GM19099 (cell line): ENCODE measurements around the gene C9orf78.

Source experiments
- POLR2A ChIP-seq: IDR thresholded peaks from 3 replicates; pipeline ENCODE4 v1.6.1; 2011; ENCODE audit warnings: low read depth; ENCODE audit not compliant: insufficient read length; ENCODE audit errors: extremely low read depth

C9orf78 gene

DNA sequence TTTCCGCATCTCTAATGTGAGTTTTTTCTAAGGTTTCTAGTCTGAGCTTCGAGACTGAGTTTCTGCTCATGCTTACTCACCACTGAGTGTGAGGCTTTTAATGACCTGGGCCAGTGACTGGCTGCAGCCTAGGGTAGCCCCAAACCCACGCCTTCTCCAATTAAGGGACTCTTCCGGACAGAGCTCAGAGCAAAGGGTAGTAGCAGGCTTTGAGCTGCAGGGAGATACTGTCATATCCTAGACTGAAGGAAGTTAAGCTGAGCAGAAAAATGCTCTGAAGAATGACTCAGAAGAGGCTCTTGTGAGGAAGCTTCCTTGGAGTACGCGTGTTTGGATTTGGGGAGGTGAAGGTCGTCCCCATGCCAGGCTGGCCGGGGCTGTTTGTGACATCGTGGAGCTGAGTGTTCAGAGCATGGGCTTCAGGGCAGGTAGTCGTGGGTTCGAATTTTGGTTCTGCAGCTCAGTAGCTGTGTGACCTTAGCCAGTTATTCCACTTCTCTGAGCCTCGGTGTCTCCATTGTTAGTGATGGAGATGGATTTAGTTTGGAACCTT is 3.7 kb upstream of the C9orf78 start:
- no peak for TF ChIP-seq POLR2A

DNA sequence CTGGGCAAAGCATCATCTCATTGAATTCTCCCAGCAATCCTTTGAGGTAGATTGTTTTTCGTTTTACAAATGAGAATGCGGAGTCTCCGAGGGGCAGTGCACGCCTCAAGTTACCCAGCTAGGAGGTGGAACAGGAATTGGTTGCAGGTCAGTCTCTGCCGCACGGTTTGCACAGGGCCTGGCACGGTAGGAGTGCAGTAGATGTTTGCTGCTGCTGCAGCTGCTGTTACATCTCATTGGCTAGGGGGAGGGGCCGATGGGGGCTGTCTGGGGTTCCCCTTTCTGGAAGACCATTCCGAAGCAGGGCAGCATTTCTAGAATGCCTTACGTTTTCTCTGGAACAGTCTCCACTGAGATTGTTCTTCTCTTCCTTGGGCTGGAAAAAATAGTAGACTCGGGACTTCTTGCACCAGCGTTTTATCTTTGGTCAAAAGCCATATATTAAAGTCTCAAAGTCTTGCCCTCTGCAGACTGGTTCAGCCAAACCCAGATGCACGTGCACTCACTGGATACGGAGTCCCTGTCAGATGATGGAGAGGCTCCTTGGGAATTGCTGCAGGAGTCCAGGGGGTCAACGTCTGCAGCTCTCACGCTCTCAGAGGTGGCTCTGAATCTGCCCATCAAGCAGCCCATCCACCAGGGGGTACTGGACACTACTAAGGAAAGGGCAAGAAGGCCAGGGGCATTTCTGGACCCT is 1.4 kb upstream of the C9orf78 start:
- TF ChIP-seq POLR2A: no peak

- no peak for TF ChIP-seq POLR2A
These were observed 767 bp upstream of the C9orf78 start for GRCh38 chr9:129835860-129836223.

DNA sequence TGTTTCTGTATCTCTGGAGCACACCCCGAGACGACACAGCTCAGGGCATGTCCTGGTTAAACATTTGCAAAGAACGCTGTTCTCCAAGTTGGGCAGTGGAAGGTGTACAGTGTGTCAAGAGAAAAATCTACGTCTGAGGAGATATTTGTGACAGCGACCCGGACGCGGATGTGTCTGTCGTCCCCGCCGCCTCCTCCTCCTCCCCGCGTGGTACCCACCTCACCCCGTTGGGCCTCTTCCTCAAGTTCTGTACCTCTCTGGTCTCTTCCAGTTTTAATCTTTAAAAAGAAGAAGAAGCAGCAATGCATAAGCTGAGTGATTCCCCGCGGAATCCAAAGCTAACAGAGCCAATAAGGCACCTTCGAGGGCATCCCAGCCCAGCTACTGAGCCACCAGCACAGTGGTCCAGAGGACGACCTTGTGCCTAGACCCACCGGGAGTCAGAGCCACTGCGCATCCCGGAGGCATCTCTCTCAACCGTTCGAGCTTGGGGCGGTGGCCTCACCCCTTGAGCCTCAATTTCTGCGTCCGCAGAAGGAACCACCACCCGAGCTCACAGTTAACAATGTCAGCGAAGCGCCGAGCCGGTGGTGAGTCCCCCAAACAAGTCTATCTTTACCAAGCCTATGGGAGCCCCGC is 467 bp downstream of the C9orf78 start:
- no peak for TF ChIP-seq POLR2A

DNA sequence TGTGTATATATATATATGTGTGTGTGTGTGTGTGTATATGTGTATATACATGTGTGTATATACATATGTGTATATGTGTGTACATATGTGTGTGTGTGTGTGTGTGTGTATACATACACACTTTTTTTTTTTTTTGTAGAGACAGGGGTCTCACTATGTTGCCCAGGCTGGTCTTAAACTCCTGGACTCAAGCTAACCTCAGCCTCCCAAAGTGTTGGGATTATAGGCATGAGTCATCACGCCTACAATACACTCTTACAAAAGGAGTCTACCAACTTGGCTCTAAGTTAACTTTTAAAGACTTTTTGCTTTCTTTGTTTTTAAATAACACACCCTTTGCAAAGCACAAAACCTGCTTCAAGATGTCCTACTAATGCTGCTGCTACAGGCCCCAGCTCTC is 2.1 kb downstream of the C9orf78 start:
- no peak for TF ChIP-seq POLR2A

DNA sequence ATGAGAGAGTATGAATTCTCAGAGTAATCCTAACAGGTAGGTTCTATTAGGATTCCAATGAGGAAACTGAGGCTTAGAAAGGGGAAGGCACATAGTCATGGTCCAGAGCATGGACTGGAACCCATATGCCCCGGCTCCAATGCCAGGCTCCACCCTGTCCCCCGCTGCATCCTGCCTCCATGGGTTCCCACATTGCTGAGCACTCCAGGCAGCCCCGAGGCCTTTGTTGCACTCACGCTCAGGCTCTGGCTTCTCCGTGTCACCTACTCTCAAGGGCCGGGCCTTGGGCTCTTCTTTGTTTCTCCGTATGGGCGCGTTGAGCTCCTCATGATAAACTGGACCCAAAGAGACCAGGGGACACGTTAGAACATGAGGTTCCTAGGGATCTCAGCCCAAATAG is 6.1 kb downstream of the C9orf78 start:
- TF ChIP-seq POLR2A: no peak

GRCh38 chr9:129828051-129828450 is 7.0 kb downstream of the C9orf78 start:
- no peak for TF ChIP-seq POLR2A

GRCh38 chr9:129826759-129827158 is 8.3 kb downstream of the C9orf78 start:
- no peak for TF ChIP-seq POLR2A

DNA sequence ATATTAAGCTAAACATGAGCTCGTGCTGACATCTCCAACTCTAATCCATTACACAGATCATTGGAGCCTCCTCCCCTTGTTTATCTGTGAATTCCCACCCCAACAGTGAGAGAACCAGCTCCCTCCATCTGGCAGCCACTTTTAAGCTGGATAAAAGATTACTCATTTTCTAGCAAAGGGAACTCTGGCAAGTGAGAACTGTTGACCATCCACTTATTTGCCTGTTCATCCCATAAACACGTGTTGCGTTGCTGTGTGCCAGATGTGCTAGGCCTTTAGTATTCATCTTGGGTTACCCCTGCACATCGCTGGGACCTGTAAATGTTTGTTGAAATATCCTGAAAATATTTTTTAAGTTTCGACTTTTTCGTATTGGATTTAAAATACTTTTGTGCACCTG is 8.7 kb downstream of the C9orf78 start:
- TF ChIP-seq POLR2A: no peak

DNA sequence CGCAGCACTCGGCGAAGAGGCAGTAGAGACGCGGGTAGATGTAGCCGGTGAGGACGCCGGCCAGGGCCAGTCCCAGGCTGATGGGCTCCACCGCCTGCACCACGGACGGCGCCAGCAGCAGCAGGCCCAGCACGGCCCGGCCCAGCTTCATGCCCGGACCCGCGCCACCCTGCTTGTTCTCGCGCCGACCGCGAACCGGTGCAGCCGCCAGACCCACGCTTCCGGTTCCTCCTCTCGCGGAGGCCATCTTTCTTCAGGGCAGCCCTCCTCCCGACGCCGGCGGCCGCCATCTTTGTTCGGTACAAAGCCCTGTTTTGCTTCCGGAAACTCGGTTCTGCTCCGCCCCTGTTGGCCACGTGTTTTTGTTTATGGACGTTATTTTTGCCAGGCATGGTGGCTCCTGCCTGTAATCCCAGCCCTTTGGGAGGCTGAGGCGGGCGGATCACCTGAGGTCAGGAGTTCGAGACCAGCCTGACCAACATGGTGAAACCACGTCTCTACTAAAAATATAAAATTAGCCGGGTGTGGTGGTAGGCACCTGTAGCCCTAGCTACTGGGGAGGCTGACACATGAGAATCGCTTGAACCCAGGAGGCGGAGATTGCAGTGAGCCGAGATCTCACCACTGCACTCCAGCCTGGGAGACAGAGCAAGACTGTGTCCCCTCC is 11.0 kb downstream of the C9orf78 start, which contains the start of gene TOR1A:
Gene TOR1A, minus strand, starts transcription at position 202 of the 667 bp plus-strand sequence. Its CDS starts 51 bp downstream, at position 151.
- peak; percentile 90 for TF ChIP-seq POLR2A

GRCh38 chr9:129823542-129823934 is 11.5 kb downstream of the C9orf78 start:
- TF ChIP-seq POLR2A: no peak

GRCh38 chr9:129822898-129823541 is 12.1 kb downstream of the C9orf78 start:
- peak; percentile 20 for TF ChIP-seq POLR2A

- no peak for TF ChIP-seq POLR2A
These were observed 18.3 kb downstream of the C9orf78 start for GRCh38 chr9:129816501-129817435.

- TF ChIP-seq POLR2A: no peak
These were observed 19.8 kb downstream of the C9orf78 start for GRCh38 chr9:129815278-129815677.
